Fibroblast of pulmonary artery (primary cell): ENCODE data around the gene ENC1.

Experiments used
- DNase-seq: peaks from one replicate; pipeline ENCODE4 v3.0.0-alpha.2; 2010; ENCODE audit warnings: low read depth
- H3K4me3 ChIP-seq: replicated peaks from 2 replicates; pipeline ENCODE4 v1.5.1; 2011; ENCODE audit warnings: low read depth, mild to moderate bottlenecking, control low read depth, low read length, moderate library complexity
- CTCF ChIP-seq: IDR thresholded peaks from 2 replicates; pipeline ENCODE4 v1.5.1; 2011; ENCODE audit warnings: mild to moderate bottlenecking, control low read depth, low read length, inconsistent platforms; ENCODE audit errors: missing control alignments

Gene ENC1

GRCh38 chr5:74631081-74631953 lies 9.2 kb downstream of the ENC1 start:
- H3K4me3 ChIP-seq, result no peak overlapping the region
- TF ChIP-seq CTCF, result no peak
- DNase-seq, result peak; percentile 82

- DNase-seq, result peak; percentile 91
- TF ChIP-seq CTCF, result no peak
- no peak overlapping the region for H3K4me3 ChIP-seq
Observed at GRCh38 chr5:74630453-74631066, 10.0 kb downstream of the ENC1 start.

GRCh38 chr5:74629326-74629725 lies 11.2 kb downstream of the ENC1 start:
- H3K4me3 ChIP-seq, result no peak overlapping the region
- TF ChIP-seq CTCF, result no peak
- no peak for DNase-seq

DNA sequence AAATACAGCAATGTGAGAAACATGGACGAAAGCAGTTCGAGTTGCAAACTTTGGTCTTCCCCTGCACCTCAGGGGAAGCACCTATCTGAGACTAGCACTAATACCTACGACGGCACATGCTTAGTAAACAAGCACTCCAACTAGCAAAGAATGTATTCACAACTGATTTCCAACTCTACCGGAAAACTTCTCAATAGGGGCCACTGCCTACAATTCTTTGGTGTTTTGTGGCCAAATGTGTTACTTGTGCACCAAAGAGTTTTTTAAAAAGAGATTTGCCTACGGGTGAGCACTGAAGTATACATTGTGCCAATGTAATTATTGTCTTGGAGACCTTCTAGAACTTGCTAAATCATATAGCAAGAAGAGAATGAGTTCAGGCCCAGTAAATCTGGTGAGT lies 12.2 kb downstream of the ENC1 start:
- no peak overlapping the region for H3K4me3 ChIP-seq
- TF ChIP-seq CTCF, result no peak
- no peak for DNase-seq

DNA sequence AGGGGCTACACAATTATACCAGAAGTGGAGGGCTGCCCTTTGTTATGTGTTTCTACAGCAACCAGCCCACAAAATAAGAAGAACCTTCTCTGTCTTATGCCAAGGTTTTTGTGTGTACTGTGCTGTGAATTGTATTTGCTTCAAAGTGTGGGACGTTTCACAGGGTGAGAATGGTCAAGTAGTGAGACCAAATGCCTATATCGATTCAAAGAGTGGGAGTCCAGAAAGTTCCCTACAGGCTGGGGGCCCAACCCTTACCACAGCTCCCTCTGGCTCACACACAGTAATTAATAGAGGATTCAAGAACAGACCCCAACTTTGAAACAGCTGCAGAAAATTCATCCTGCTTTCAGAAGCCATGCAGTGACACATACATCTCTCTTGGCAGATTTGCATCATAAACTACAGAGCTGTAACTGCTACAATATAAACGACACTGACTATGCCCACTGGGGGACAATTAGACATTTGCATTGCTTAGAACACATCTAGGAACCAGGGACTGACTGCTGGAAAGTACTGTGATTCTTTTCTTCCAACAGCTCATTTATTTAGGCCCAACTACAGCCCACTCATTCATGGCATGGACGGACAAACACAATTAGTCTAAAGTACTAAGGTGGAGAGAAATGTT lies 12.8 kb downstream of the ENC1 start:
- no peak for TF ChIP-seq CTCF
- no peak for DNase-seq
- no peak overlapping the region for H3K4me3 ChIP-seq

- H3K4me3 ChIP-seq, result no peak overlapping the region
- no peak for DNase-seq
- TF ChIP-seq CTCF, result no peak
Observed at GRCh38 chr5:74626386-74627222, 13.9 kb downstream of the ENC1 start.
